Measurements from ENCODE around the gene DNAJC15.

Gene DNAJC15

GRCh38 chr13:43140985-43141384 lies 117.6 kb downstream of the DNAJC15 start:
- no peak for TF ChIP-seq POLR2AphosphoS5 (IDR thresholded peaks at IDR 0.05; ENCODE audit: low read depth, low read length)
- TF ChIP-seq SIN3A (IDR thresholded peaks at IDR 0.05; ENCODE audit: borderline replicate concordance, insufficient read depth, low read length) = no peak
- TF ChIP-seq, protein P1, sequence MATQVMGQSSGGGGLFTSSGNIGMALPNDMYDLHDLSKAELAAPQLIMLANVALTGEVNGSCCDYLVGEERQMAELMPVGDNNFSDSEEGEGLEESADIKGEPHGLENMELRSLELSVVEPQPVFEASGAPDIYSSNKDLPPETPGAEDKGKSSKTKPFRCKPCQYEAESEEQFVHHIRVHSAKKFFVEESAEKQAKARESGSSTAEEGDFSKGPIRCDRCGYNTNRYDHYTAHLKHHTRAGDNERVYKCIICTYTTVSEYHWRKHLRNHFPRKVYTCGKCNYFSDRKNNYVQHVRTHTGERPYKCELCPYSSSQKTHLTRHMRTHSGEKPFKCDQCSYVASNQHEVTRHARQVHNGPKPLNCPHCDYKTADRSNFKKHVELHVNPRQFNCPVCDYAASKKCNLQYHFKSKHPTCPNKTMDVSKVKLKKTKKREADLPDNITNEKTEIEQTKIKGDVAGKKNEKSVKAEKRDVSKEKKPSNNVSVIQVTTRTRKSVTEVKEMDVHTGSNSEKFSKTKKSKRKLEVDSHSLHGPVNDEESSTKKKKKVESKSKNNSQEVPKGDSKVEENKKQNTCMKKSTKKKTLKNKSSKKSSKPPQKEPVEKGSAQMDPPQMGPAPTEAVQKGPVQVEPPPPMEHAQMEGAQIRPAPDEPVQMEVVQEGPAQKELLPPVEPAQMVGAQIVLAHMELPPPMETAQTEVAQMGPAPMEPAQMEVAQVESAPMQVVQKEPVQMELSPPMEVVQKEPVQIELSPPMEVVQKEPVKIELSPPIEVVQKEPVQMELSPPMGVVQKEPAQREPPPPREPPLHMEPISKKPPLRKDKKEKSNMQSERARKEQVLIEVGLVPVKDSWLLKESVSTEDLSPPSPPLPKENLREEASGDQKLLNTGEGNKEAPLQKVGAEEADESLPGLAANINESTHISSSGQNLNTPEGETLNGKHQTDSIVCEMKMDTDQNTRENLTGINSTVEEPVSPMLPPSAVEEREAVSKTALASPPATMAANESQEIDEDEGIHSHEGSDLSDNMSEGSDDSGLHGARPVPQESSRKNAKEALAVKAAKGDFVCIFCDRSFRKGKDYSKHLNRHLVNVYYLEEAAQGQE (IDR thresholded peaks at IDR 0.05; ENCODE audit: insufficient read depth in 1 of 2, low read depth in 2 of 2, low read length in 2 of 2) = no peak
- no peak for TF ChIP-seq FOXP2 (optimal IDR thresholded peaks at IDR 0.05; ENCODE audit: borderline replicate concordance, extremely low read depth, extremely low read length, insufficient read depth)
- no peak for TF ChIP-seq TAF1 (IDR thresholded peaks at IDR 0.05; ENCODE audit: borderline replicate concordance, insufficient read depth, low read length)

DNA sequence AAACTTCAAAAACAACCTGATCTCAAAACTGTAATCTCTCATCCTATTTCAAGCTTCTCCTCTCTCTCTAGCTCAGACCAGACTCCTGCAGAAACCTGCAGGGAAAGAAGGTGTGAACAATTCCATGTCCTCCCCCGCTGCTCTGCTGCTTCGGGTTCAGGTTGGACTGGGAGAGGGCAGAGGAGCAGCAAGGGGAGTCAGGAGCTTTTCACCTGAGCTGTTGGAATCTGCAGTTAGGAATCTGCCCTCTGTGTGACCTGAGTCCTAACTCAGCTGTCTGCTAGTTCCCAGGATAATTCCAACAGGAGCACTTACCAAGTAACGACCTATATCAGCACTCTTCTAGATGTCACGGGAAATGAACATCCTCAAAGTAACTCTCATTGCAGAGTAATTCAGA lies 118.3 kb downstream of the DNAJC15 start:
- TF ChIP-seq SIN3A (IDR thresholded peaks at IDR 0.05; ENCODE audit: borderline replicate concordance, insufficient read depth, low read length) (no peak), FOXP2 (optimal IDR thresholded peaks at IDR 0.05; ENCODE audit: borderline replicate concordance, extremely low read depth, extremely low read length, insufficient read depth) (no peak), TAF1 (IDR thresholded peaks at IDR 0.05; ENCODE audit: borderline replicate concordance, insufficient read depth, low read length) (no peak)
- TF ChIP-seq, protein P1 (IDR thresholded peaks at IDR 0.05; ENCODE audit: insufficient read depth in 1 of 2, low read depth in 2 of 2, low read length in 2 of 2) = no peak

DNA sequence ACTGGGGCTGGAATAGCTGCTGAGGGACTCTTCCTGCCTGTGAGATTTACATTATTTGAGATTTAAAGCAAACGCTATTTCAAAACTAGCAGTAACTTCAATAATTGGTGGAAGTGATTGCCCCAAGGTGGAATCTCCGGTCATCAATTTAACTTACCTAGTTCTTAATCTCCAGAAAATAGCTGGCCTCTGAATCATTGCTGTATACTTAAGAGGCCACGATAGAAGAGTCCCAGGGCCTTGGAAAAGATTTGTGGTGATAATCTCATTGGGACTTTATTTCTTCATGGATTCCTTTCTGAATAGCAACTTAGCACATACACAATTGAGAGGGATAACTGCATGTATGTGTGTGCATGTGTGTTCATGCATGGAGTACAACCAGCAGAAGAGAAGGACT lies 120.2 kb downstream of the DNAJC15 start:
- TF ChIP-seq, protein P1 (IDR thresholded peaks at IDR 0.05; ENCODE audit: insufficient read depth in 1 of 2, low read depth in 2 of 2, low read length in 2 of 2) = no peak
- no peak for TF ChIP-seq SIN3A (IDR thresholded peaks at IDR 0.05; ENCODE audit: borderline replicate concordance, insufficient read depth, low read length)
- no peak for TF ChIP-seq POLR2AphosphoS5 (IDR thresholded peaks at IDR 0.05; ENCODE audit: low read depth, low read length)
- TF ChIP-seq TAF1 (IDR thresholded peaks at IDR 0.05; ENCODE audit: borderline replicate concordance, insufficient read depth, low read length) = no peak
- no peak for TF ChIP-seq FOXP2 (optimal IDR thresholded peaks at IDR 0.05; ENCODE audit: borderline replicate concordance, extremely low read depth, extremely low read length, insufficient read depth)

DNA sequence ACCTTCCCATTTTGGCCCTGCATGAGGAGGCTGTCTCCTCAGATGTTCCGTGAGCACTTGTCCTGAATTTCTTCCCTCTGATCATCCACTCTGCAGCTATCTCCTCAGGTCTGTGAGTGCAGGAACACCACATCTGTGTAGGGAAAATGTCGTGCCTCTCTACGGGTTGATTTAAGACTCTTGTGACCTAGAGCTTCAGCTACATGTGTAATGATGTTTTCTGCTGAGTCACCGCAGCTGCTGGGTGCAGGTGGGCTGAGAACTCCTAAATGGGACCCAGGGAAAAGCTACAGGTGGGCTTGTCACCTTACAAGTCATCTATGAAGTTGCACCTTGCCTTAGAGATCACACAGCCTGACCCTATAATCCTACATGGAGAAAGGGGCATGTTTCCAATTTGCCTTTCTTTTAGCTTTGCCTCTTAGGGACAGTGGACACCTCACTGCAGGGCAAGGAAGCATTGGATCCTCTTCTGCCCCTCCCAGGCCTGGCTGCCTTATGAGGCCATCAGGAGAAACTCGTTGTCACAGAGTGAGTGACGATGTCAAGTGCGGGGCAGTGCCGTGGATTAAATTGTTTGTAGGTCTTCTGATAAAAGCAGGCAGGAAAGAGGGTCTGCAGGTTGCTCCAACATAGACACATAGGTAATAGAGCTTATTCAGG lies 122.3 kb downstream of the DNAJC15 start:
- TF ChIP-seq TAF1 (IDR thresholded peaks at IDR 0.05; ENCODE audit: borderline replicate concordance, insufficient read depth, low read length) = no peak
- no peak for TF ChIP-seq FOXP2 (optimal IDR thresholded peaks at IDR 0.05; ENCODE audit: borderline replicate concordance, extremely low read depth, extremely low read length, insufficient read depth)
- TF ChIP-seq SIN3A (IDR thresholded peaks at IDR 0.05; ENCODE audit: borderline replicate concordance, insufficient read depth, low read length) = no peak
- TF ChIP-seq POLR2AphosphoS5 (IDR thresholded peaks at IDR 0.05; ENCODE audit: low read depth, low read length) = no peak
- TF ChIP-seq, protein P1 (IDR thresholded peaks at IDR 0.05; ENCODE audit: insufficient read depth in 1 of 2, low read depth in 2 of 2, low read length in 2 of 2) = no peak
